GM12872 (cell line): ENCODE data around the gene ADAMTS17.

Experiments used
- CTCF ChIP-seq: IDR thresholded peaks from 3 replicates; pipeline ENCODE4 v1.5.1; 2011; ENCODE audit warnings: low read depth, mild to moderate bottlenecking, low read length, moderate library complexity; ENCODE audit not compliant: insufficient read depth

ADAMTS17 gene

GRCh38 chr15:100230784-100231183 lies 111.0 kb downstream of the ADAMTS17 start:
- TF ChIP-seq CTCF: no peak

- TF ChIP-seq CTCF: no peak
Observed at GRCh38 chr15:100229181-100230163, 112.3 kb downstream of the ADAMTS17 start.

GRCh38 chr15:100227781-100228180 lies 114.0 kb downstream of the ADAMTS17 start:
- TF ChIP-seq CTCF: no peak

DNA sequence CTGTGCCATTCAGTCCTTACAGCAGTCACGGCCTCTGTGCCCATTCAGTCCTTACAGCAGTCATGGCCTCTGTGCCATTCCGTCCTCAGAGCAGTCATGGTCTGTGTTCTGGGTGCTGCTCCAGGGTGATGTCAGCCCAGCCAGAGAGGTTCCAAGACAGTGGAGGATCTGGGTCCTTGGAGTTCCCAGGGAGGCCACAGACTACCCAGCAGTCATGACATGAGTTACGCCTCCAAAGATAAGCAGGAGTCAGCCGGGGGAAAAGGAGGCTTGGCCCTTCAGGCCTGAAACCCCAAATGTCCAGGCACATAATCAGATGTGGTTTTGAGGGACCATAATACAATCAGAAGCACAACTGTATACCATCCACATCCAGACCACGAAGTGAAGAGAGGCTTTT lies 115.7 kb downstream of the ADAMTS17 start:
- no peak for TF ChIP-seq CTCF

GRCh38 chr15:100224206-100225185 lies 117.3 kb downstream of the ADAMTS17 start:
- TF ChIP-seq CTCF: no peak

GRCh38 chr15:100222349-100222715 lies 119.4 kb downstream of the ADAMTS17 start:
- TF ChIP-seq CTCF: no peak
